ENCODE measurements around the gene TENT5C. TPM values are rescaled to one million over a fixed set of nuclear protein-coding genes. Genes with fewer than 3 reads are reported as not detected.

Gene TENT5C
- total and polyA plus RNA-seq, 9 of the 15 experiments (the other 6 are each of a cell fraction or from before 2014, with no cell fraction given): 1.8 to 7.7 (median 4.0) TPM

- TF ChIP-seq ETV1 (tag; conservative IDR thresholded peaks at IDR 0.05; ENCODE audit: low read depth) (no peak), L3MBTL2 (IDR thresholded peaks at IDR 0.05) (0 out of 2 replicates have a peak, but pooled peaks have one; percentile 15), PATZ1 (CRISPR knock-in tag; IDR thresholded peaks at IDR 0.05; ENCODE audit: borderline replicate concordance) (no peak), NFYB (IDR thresholded peaks at IDR 0.05; ENCODE audit: extremely low read depth, insufficient read length) (peak; percentile 63), SMAD1 (IDR thresholded peaks at IDR 0.05; ENCODE audit: low read depth, low read length, partially characterized antibody) (no peak), MXD1 (CRISPR knock-in tag; IDR thresholded peaks at IDR 0.05; ENCODE audit: borderline replicate concordance, poor library complexity, severe bottlenecking) (no peak), GABPA (tag; conservative IDR thresholded peaks at IDR 0.05; ENCODE audit: low read depth) (0 out of 2 replicates have a peak, but pooled peaks have one; percentile 12), ZNF655 (CRISPR knock-in tag; IDR thresholded peaks at IDR 0.05) (no peak), BCL6 (CRISPR knock-in tag; IDR thresholded peaks at IDR 0.05) (no peak), ILF3 (IDR thresholded peaks at IDR 0.05; ENCODE audit: borderline replicate concordance) (no peak), MBD1 (CRISPR knock-in tag; IDR thresholded peaks at IDR 0.05) (no peak), MCM5 (IDR thresholded peaks at IDR 0.05; ENCODE audit: low read depth) (no peak), POLR3A (IDR thresholded peaks at IDR 0.05; ENCODE audit: borderline replicate concordance, extremely low read depth, insufficient read depth, insufficient read length) (no peak), TAF9B (IDR thresholded peaks at IDR 0.05; ENCODE audit: partially characterized antibody) (peak; percentile 92), ZNF174 (CRISPR knock-in tag; IDR thresholded peaks at IDR 0.05) (no peak), TCF7L2 (IDR thresholded peaks at IDR 0.05; ENCODE audit: low read depth, low read length) (no peak), CC2D1A (IDR thresholded peaks at IDR 0.05) (peak; percentile 62; the same call in 1 of the 2 replicates), ZNF165 (CRISPR knock-in tag; IDR thresholded peaks at IDR 0.05; ENCODE audit: borderline replicate concordance) (no peak)
These were observed at the start of gene TENT5C (continued) for GRCh38 chr1:117605774-117606648.

Measured in K562 (cell line).